Left lung (tissue), 14 donors: ENCODE results near the gene RAET1L. TPM values are rescaled to one million over a fixed set of nuclear protein-coding genes. Genes with fewer than 3 reads are reported as not detected.
A peak's percentile ranks its signal among the peaks of the same experiment; 100 is the strongest.
"Not testable (repeated sequence)": the region's sequence is repeated elsewhere in the genome, so short reads cannot be mapped to it uniquely, and the experiment has no call there.

Experiments used
- ATAC-seq: fragments of 200-7000 bp; cut with Tn5 transposase; one replicate; pipeline ENCODE4 v1.9.1; 2020; ENCODE audit warnings: moderate library complexity
- DNase-seq, 4 donors: peaks; one replicate each; pipeline ENCODE4 v3.0.0-alpha.2; 2013 to 2020
- H3K27ac ChIP-seq, 2 donors: fragments of 200-600 bp; sonication (generic) in 1 of 2; one replicate each; pipeline versions ENCODE4 v1.5.0 to v1.8.0; 2020 to 2021
- H3K27me3 ChIP-seq, 2 donors: fragments of 200-600 bp; sonication (generic) in 1 of 2; one replicate each; pipeline versions ENCODE4 v1.5.0 to v1.8.0; 2020 to 2021
- H3K36me3 ChIP-seq, 2 donors: fragments of 200-600 bp; sonication (generic) in 1 of 2; one replicate each; pipeline versions ENCODE4 v1.5.0 to v1.8.0; 2020 to 2021
- H3K4me1 ChIP-seq, 2 donors: fragments of 200-600 bp; one replicate each; pipeline ENCODE4 v1.8.0; 2021
- H3K4me3 ChIP-seq, 2 donors: fragments of 200-600 bp; sonication (generic) in 1 of 2; one replicate each; pipeline versions ENCODE4 v1.5.0 to v1.8.0; 2020 to 2021; ENCODE audit warnings: mild to moderate bottlenecking in 1 of 2
- H3K9me3 ChIP-seq, 2 donors: fragments of 200-600 bp; sonication (generic) in 1 of 2; one replicate each; pipeline versions ENCODE4 v1.5.0 to v1.8.0; 2020 to 2021
- CTCF ChIP-seq, 2 donors: fragments of 200-600 bp; sonication (generic) in 1 of 2; IDR thresholded peaks; one replicate each; pipeline versions ENCODE4 v1.5.0 to v1.8.0; 2021; ENCODE audit warnings: antibody characterized with exemption in 2 of 2
- intact Hi-C, 2 donors: fragments of 100-400 bp; cut with DNase I; formaldehyde crosslinking; loops; one replicate each; pipeline versions ENCODE4 v1.11.2 to v1.14.2; 2022
- long read RNA-seq, 12 donors: library from polyadenylated mRNA in 2 of 12; unstranded in 2 of 12; transcript quantifications; one replicate each; pipeline ENCODE4 v2.0.0 and lab custom pipeline, GENCODE V29; 2019 to 2026
- polyA plus RNA-seq, 6 donors: library from polyadenylated mRNA; unstranded; fragments of 120-200 nt; gene quantifications; one replicate each; pipeline ENCODE4 v1.2.1, GENCODE V29; 2013; ENCODE audit not compliant: insufficient read length in 6 of 6
- total RNA-seq, 2 donors: library from RNA; stranded (reverse); fragmentation: NEBNext Ultra II Directional; extraction: Animal tissue kit (Norgen Biotek cat#: 25700); gene quantifications; one replicate each; pipeline ENCODE4 v1.2.1, GENCODE V29; 2021
- donor health status: DM: no; HTN: yes; CAD: no.
- donor health status: DM: no; HTN: no; CAD: no.

Gene RAET1L
- total RNA-seq (under 1 TPM in 1 of 2 donors, not detected in 1; 0.58 TPM), polyA plus RNA-seq (under 1 TPM in 2 of 6 donors, not detected in 4; 0.15 to 0.17 TPM)
- long read RNA-seq, donor 1, result 0 reads
- long read RNA-seq, donor 2, result 0 reads
- long read RNA-seq, donor 3, result 0 reads
- long read RNA-seq, donor 4, result 0 reads
- long read RNA-seq, donor 5, result 0 reads
- long read RNA-seq, donor 6, result 0 reads
- long read RNA-seq, donor 7, result 0 reads
- long read RNA-seq, donor 8, result 0 reads
- long read RNA-seq, donor 9, result 0 reads
- long read RNA-seq, donor 10, result 0 reads
- long read RNA-seq, donor 11, result 0 reads
- long read RNA-seq, donor 12, result 0 reads

GRCh38 chr6:150025201-150025917 lies at the start of gene RAET1L:
Gene RAET1L, minus strand, starts transcription at chr6:150025532. Its CDS starts 61 bp downstream, at chr6:150025471.
- Histone ChIP-seq H3K36me3 (no peaks in the 10 kb centered on the region), H3K27ac (no peak within 1 kb of the TSS), H3K27me3 (peaks cover 10 to 53% of the 10 kb centered on the region in 2 donors), H3K9me3 (no peaks in the 10 kb centered on the region), H3K4me1 (peaks cover 9 to 10% of the 10 kb centered on the region in 2 donors), H3K4me3 (peak within 1 kb of the TSS; percentile 6 to 16)
- ATAC-seq, result peak; percentile 86
- TF ChIP-seq CTCF (IDR thresholded peaks at IDR 0.05), result no peak
- intact Hi-C loops, result no loop called here
- peak in 1 of 4 donors; percentile 24 for DNase-seq

GRCh38 chr6:150075034-150075421 lies 49.7 kb upstream of the RAET1L start:
- intact Hi-C loops, result loop anchor here in 1 of 2 donors (5.0 kb wide), 1 partner anchor 317 kb away; no protein-coding TSS in a partner anchor
- no peak for DNase-seq

GRCh38 chr6:150074396-150075033 lies 49.2 kb upstream of the RAET1L start:
- not testable (repeated sequence) for H3K9me3 ChIP-seq, H3K36me3 ChIP-seq, ATAC-seq, DNase-seq, H3K4me3 ChIP-seq, H3K27ac ChIP-seq, H3K27me3 ChIP-seq
- intact Hi-C loops, result loop anchor here in 1 of 2 donors (5.0 kb wide), 1 partner anchor 318 kb away; no protein-coding TSS in a partner anchor
- H3K4me1 ChIP-seq, result peaks cover 0 to 21% of the 10 kb centered on the region in 2 donors

More at GRCh38 chr6:150075034-150075421, 49.7 kb upstream of the RAET1L start:
- no peaks in the 10 kb centered on the region for H3K36me3 ChIP-seq
- no peak for TF ChIP-seq CTCF (IDR thresholded peaks at IDR 0.05)
- no peaks in the 10 kb centered on the region for H3K9me3 ChIP-seq
- H3K27me3 ChIP-seq, result peaks cover 0 to 2% of the 10 kb centered on the region in 2 donors
- peaks cover 0 to 17% of the 10 kb centered on the region in 2 donors for H3K4me1 ChIP-seq
- ATAC-seq, result no peak
- H3K27ac ChIP-seq, result no peak overlapping the region
- H3K4me3 ChIP-seq, result no peak overlapping the region

- DNase-seq (peak in 3 of 4 donors; percentile 16 to 94 (median 89)), ATAC-seq (peak; percentile 78)
- no peak for TF ChIP-seq CTCF (IDR thresholded peaks at IDR 0.05)
- H3K4me1 ChIP-seq, result peaks cover 0 to 30% of the 10 kb centered on the region in 2 donors
- no peaks in the 10 kb centered on the region for H3K9me3 ChIP-seq
- H3K27ac ChIP-seq, result no peak overlapping the region
- intact Hi-C loops, result no loop called here
- H3K4me3 ChIP-seq, result no peak overlapping the region
- no peaks in the 10 kb centered on the region for H3K36me3 ChIP-seq
- peaks cover 0 to 22% of the 10 kb centered on the region in 2 donors for H3K27me3 ChIP-seq
Measured at GRCh38 chr6:150072201-150072600, 46.9 kb upstream of the RAET1L start.

- Histone ChIP-seq H3K4me1 (peaks cover 0 to 30% of the 10 kb centered on the region in 2 donors), H3K27ac (no peak overlapping the region), H3K9me3 (no peaks in the 10 kb centered on the region), H3K27me3 (peaks cover 0 to 22% of the 10 kb centered on the region in 2 donors), H3K4me3 (no peak overlapping the region), H3K36me3 (no peaks in the 10 kb centered on the region)
- DNase-seq (no peak), ATAC-seq (no peak)
- intact Hi-C loops, result no loop called here
- TF ChIP-seq CTCF (IDR thresholded peaks at IDR 0.05), result no peak
Measured at GRCh38 chr6:150070236-150070818, 45.0 kb upstream of the RAET1L start.
